ENCODE data around the gene PNPLA7. TPM values are rescaled to one million over a fixed set of nuclear protein-coding genes. Genes with fewer than 3 reads are reported as not detected.
A peak's percentile ranks its signal among the peaks of the same experiment; 100 is the strongest.

PNPLA7 gene
- total and polyA plus RNA-seq, 3 donors from 2014 or later, result 4.2 to 17.8 (median 10.9) TPM

DNA sequence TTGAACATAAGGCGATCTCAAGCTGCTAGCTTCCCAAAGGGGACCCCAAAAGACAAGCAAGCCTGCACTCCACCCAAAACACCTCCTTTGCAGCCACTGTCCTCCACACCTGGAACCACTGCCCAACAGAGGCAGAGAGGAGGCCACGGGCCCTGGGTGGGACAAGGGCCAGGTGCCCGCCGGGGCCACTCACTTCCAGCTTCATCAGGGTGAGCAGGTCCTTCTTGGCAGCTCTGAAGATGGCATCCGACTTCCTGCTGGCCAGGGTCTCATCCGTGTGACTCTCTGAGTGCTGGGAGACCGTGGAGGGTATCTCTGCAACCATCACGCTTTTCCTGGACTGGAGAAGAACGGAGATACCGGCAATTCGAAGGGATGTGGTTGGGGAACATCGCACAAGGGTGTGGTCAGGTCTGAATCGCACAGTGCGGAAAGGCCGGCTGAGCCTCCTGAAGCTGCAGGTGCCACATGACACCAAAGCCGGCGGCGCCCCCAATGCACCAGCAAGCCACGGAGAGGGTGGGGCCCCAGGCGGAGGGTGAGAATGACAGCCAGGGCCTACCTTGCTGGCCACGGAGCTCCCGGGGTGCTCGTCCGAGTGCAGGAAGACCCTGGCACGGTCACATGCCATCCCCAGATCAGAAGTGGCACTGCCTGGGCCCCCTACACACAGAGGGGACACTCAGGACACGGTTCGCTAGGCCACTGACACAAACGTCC, 44.6 kb downstream of the PNPLA7 start:
- TF ChIP-seq CTCF (IDR thresholded peaks at IDR 0.05) (no peak), POLR2A (IDR thresholded peaks at IDR 0.05) (no peak)
- Histone ChIP-seq H3K9me3 (no peaks in the 10 kb centered on the region), H3K27me3 (no peaks in the 10 kb centered on the region), H3K4me3 (no peak overlapping the region), H3K36me3 (ENCODE audit: low read depth, missing control alignments) (no peaks in the 10 kb centered on the region), H3K27ac (no peak overlapping the region), H3K4me1 (no peaks in the 10 kb centered on the region)
- intact Hi-C loops (cut with DNase I; ENCODE audit: low total_unique reads), result no loop called here
- WGBS, 2 donors, result 94 to 96% methylated on average over 13 to 28 of the region's 28 CpGs
- no peak for DNase-seq

- Histone ChIP-seq H3K27me3 (no peaks in the 10 kb centered on the region), H3K4me1 (no peaks in the 10 kb centered on the region), H3K4me3 (no peak overlapping the region), H3K27ac (no peak overlapping the region), H3K36me3 (ENCODE audit: low read depth, missing control alignments) (no peaks in the 10 kb centered on the region), H3K9me3 (no peaks in the 10 kb centered on the region)
- TF ChIP-seq CTCF (IDR thresholded peaks at IDR 0.05) (no peak), POLR2A (IDR thresholded peaks at IDR 0.05) (no peak)
- WGBS, 2 donors, result 86 to 87% methylated on average over 7 of the region's 7 CpGs
- no peak for DNase-seq
- intact Hi-C loops (cut with DNase I; ENCODE audit: low total_unique reads), result no loop called here
Observed at GRCh38 chr9:137504432-137504777, 45.8 kb downstream of the PNPLA7 start.

DNA sequence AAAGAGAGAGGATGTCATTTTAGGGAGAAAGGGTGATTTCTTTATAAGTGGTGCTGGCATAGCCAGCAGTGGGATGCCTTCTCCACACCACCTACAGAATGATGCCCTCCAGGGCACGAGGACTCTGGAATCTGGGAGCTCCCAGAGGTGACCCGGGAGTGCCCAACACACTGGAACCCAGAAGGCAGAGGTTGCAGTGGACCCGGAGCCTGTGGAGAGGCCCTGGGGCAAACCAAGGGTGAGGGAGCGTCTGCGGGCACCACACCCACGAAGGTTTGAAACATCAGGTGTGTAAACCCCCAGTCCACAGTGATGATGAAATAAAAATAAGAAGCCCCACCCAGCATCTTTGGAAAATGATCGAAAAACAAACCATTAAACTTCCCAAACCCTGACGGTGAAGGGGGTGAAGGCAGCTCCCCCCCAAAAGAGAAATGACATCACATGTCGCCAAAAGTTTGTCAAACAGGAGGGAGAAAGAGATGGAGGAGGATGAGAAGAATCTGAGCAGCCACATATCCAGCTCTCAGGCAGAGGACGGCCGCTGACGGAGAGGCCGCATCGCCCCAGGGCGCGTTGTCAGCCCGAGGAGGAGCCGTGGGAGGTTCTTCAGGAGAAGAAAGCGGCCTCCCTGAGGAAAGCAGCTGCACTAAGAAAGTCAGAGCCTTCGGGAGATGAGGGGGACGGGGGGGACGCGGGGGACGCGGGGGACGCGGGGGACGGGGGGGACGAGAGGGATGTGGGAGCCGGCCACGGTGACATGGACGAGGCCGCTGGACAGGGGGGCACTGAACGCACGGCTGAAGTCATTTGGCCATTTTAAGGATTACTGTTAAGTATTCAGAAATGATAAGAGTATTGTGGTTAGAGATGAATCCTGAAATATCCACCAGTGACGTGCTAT, 47.9 kb downstream of the PNPLA7 start:
- WGBS, 2 donors, result 65 to 66% methylated on average over 25 to 34 of the region's 36 CpGs
- Histone ChIP-seq H3K4me3 (no peak overlapping the region), H3K4me1 (no peaks in the 10 kb centered on the region), H3K9me3 (no peaks in the 10 kb centered on the region), H3K36me3 (ENCODE audit: low read depth, missing control alignments) (no peaks in the 10 kb centered on the region), H3K27ac (no peak overlapping the region), H3K27me3 (no peaks in the 10 kb centered on the region)
- peak; percentile 38 for DNase-seq
- TF ChIP-seq CTCF (IDR thresholded peaks at IDR 0.05) (no peak), POLR2A (IDR thresholded peaks at IDR 0.05) (no peak)
- intact Hi-C loops (cut with DNase I; ENCODE audit: low total_unique reads), result no loop called here

GRCh38 chr9:137501457-137501856, 48.7 kb downstream of the PNPLA7 start:
- H3K27ac ChIP-seq, result no peak overlapping the region
- H3K4me1 ChIP-seq, result no peaks in the 10 kb centered on the region
- H3K27me3 ChIP-seq, result no peaks in the 10 kb centered on the region
- no peaks in the 10 kb centered on the region for H3K9me3 ChIP-seq
- intact Hi-C loops (cut with DNase I; ENCODE audit: low total_unique reads), result no loop called here
- 85 to 91% methylated on average over 11 of the region's 12 CpGs for WGBS, 2 donors
- DNase-seq, result no peak
- H3K36me3 ChIP-seq (ENCODE audit: low read depth, missing control alignments), result no peaks in the 10 kb centered on the region
- H3K4me3 ChIP-seq, result no peak overlapping the region
- TF ChIP-seq CTCF (IDR thresholded peaks at IDR 0.05) (no peak), POLR2A (IDR thresholded peaks at IDR 0.05) (no peak)
